BJ (cell line): ENCODE data around the gene IL37. TPM values are rescaled to one million over a fixed set of nuclear protein-coding genes. Genes with fewer than 3 reads are reported as not detected.
"Not testable (repeated sequence)": the region's sequence is repeated elsewhere in the genome, so short reads cannot be mapped to it uniquely, and the experiment has no call there.

Experiments
- CTCF ChIA-PET: fragments of 350-600 bp; formaldehyde crosslinking; extraction: SDS; loops from one replicate; lab custom pipeline; 2021; ENCODE audit warnings: antibody characterized with exemption, inconsistent platforms; lab: Yijun Ruan, JAX
- POLR2A ChIA-PET: fragments of 300-600 bp; sonication (Branson Sonifier 250); formaldehyde crosslinking; extraction: SDS; loops from one replicate; lab custom pipeline; 2021; ENCODE audit warnings: antibody characterized with exemption; lab: Charles Lee
- DNase-seq: peaks from one replicate; pipeline ENCODE4 v3.0.0-alpha.2; 2011; ENCODE audit warnings: low read depth
- H3K27me3 ChIP-seq: 2 replicates; pipeline ENCODE4 v1.6.0; 2011; ENCODE audit warnings: low read length; ENCODE audit not compliant: control insufficient read depth, insufficient read depth
- H3K36me3 ChIP-seq: 2 replicates; pipeline ENCODE4 v1.5.1; 2011; ENCODE audit warnings: low read length; ENCODE audit not compliant: control insufficient read depth, insufficient read depth
- H3K4me3 ChIP-seq: 2 replicates; pipeline ENCODE4 v1.5.1; 2011; ENCODE audit warnings: low read depth, mild to moderate bottlenecking, control low read depth, low read length
- polyA plus RNA-seq: library from polyadenylated mRNA; depleted of rRNA; stranded (reverse); fragments of >200 nt; gene quantifications from 2 replicates; pipeline ENCODE4 v1.2.3, GENCODE V29; 2011
- TF ChIP-seq, protein P1 (sequence below): IDR thresholded peaks from 2 replicates; pipeline ENCODE4 v1.5.1; 2011; ENCODE audit warnings: low read depth, mild to moderate bottlenecking, control low read depth, inconsistent platforms, low read length, moderate library complexity; ENCODE audit not compliant: insufficient read depth

The IL37 gene
- polyA plus RNA-seq, 1 experiment: not detected

DNA sequence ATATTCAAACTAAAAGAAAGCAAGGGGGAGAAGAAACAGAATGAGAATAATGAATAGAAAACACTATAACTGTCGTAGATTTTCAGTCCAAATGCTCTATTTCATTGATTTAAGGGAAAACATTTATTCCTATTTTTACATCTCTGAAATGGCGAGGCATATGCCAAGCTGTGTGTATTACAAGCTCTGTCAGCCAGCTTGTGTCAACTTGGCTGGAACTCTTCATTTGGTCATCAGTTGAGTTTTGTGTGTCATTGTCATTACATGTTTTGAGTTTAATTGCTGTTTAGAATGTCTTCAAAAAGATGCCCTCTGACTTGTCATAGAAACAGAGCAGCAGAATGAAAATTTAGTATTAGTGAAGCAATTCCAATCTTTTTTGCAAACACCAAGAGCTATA, 8.1 kb upstream of the IL37 start:
- peaks cover 1% of the 10 kb centered on the region; the same call in 1 of the 2 replicates for H3K27me3 ChIP-seq
- CTCF ChIA-PET: interaction anchor here (0.9 to 6.8 kb wide), 6 partner anchors 9 to 153 kb away, joined by 3 to 31 read pairs (median 4); no protein-coding TSS in a partner anchor
- DNase-seq: no peak
- POLR2A ChIA-PET: interaction anchor here (0.7 kb wide), 1 partner anchor 34 kb away, joined by 5 read pairs; no protein-coding TSS in a partner anchor
- TF ChIP-seq, protein P1, sequence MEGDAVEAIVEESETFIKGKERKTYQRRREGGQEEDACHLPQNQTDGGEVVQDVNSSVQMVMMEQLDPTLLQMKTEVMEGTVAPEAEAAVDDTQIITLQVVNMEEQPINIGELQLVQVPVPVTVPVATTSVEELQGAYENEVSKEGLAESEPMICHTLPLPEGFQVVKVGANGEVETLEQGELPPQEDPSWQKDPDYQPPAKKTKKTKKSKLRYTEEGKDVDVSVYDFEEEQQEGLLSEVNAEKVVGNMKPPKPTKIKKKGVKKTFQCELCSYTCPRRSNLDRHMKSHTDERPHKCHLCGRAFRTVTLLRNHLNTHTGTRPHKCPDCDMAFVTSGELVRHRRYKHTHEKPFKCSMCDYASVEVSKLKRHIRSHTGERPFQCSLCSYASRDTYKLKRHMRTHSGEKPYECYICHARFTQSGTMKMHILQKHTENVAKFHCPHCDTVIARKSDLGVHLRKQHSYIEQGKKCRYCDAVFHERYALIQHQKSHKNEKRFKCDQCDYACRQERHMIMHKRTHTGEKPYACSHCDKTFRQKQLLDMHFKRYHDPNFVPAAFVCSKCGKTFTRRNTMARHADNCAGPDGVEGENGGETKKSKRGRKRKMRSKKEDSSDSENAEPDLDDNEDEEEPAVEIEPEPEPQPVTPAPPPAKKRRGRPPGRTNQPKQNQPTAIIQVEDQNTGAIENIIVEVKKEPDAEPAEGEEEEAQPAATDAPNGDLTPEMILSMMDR: no peak
- no peak overlapping the region for H3K4me3 ChIP-seq
- H3K36me3 ChIP-seq: no peaks in the 10 kb centered on the region

DNA sequence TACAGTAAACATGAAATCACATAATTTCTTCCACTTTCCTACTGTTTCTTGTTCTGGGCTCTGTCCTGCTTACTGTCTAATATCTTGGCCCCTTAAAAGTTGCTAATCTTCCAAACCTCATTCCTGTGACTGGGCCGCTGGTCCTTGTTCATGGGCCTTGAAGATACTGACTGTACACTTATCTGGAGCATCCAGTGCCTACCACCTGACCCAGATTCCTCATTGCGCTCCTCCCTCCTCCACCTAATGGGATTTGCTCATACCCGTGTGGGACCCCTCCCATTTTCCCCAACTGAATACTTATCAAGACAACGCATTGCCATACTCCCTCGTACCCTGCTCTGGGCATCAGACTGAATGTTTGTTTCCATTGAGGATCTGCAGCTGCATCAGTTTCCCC, 6.1 kb upstream of the IL37 start:
- peaks cover 1% of the 10 kb centered on the region; the same call in 1 of the 2 replicates for H3K27me3 ChIP-seq
- no peaks in the 10 kb centered on the region for H3K36me3 ChIP-seq
- CTCF ChIA-PET: interaction anchor here (0.9 to 6.8 kb wide), 4 partner anchors 19 to 37 kb away, joined by 3 to 31 read pairs (median 4); no protein-coding TSS in a partner anchor
- POLR2A ChIA-PET: no interaction called here
- no peak for DNase-seq
- TF ChIP-seq, protein P1: no peak
- H3K4me3 ChIP-seq: no peak overlapping the region

DNA sequence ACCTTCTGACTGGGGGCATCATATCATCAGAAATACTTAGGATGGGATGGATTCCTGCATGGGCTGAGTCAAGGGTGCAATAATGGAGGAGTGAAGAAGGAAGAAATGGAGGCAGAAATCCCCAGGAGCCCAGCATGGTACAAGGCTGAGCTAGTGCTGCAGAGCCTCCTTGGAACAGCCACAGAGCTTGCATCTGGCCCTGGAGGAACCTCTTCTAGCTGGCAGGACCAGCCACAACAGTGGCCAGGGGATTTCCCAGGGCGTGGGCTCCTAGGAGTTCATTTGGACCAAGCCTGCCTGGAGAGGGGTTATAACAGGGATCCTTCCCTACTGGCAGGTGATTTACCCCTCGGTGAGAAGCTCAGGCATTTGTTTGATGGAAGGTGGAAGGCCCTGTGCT, 4.7 kb upstream of the IL37 start:
- no peaks in the 10 kb centered on the region for H3K36me3 ChIP-seq
- no peak overlapping the region for H3K4me3 ChIP-seq
- POLR2A ChIA-PET: no interaction called here
- H3K27me3 ChIP-seq: peaks cover 1% of the 10 kb centered on the region; the same call in 1 of the 2 replicates
- CTCF ChIA-PET: interaction anchor here (0.8 to 6.8 kb wide), 4 partner anchors 14 to 157 kb away, joined by 3 to 31 read pairs (median 4); no protein-coding TSS in a partner anchor
- TF ChIP-seq, protein P1: no peak
- DNase-seq: no peak

DNA sequence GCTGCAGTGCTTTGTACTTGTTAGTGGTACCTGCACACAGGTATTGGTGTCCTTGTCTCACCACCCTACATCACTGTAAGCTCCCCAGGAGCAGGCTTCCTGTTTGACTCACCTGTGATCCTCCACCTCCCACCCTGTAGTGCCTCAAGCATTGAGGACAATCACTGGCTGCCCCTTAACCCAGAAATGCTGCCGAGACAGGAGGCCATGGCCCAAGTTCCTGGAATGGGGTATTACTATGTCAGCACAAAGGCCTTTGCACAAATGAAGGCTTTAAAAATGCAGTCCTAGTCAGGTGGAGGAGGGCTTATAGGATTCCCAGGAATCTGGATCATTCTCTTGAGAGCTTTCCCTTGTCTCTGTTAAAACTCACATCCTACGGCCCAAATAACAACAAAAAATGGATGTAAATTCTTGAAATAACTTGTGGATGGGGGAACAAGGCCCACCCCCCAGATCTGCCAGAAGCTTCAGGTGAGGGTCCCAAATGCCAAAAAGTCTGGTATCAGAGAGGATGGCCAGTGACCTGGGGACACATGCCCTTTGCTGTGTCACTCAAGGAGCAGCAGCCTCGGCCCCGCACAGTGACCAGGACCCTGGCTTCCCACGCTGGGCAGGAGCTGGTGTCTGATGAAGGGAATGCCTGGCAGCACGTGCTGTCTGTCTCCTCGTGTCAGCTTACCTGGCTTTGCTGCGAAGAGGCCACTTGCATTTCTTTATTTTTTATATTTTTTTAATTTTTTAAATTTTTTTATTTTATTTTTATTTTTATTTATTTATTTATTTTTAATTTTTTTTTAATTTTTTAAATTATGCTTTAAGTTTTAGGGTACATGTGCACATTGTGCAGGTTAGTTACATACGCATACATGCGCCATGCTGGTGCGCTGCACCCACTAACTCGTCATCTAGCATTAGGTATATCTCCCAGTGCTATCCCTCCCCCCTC, 3.7 kb upstream of the IL37 start:
- DNase-seq: no peak
- Histone ChIP-seq H3K27me3 (peaks cover 1% of the 10 kb centered on the region; the same call in 1 of the 2 replicates), H3K36me3 (no peaks in the 10 kb centered on the region), H3K4me3 (no peak overlapping the region)
- CTCF ChIA-PET: interaction anchor here (1.0 to 6.8 kb wide), 2 partner anchors 35 to 158 kb away, joined by 3 to 31 read pairs; no protein-coding TSS in a partner anchor
- TF ChIP-seq, protein P1: no peak
- POLR2A ChIA-PET: no interaction called here

DNA sequence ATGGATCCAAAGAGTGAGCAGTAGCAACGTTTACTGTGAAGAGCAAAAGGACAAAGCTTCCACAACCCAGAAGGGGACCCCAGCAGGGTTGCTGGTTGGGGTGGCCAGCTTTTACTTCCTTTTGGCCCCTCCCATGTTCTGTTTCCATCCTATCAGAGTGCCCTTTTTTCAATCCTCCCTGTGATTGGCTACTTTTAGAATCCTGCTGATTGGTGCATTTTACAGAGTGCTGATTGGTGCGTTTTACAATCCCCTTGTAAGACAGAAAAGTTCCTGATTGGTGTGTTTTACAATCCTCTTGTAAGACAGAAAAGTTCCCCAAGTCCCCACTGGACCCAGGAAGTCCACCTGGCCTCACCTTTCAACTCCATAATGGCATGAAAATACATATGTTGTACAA, 2.4 kb upstream of the IL37 start:
- POLR2A ChIA-PET, H3K36me3 ChIP-seq, H3K27me3 ChIP-seq, DNase-seq, H3K4me3 ChIP-seq: not testable (repeated sequence)
- CTCF ChIA-PET: interaction anchor here (0.9 kb wide), 1 partner anchor 33 kb away, joined by 5 read pairs; no protein-coding TSS in a partner anchor
